Tracheal epithelial cell (primary cell): ENCODE data around the gene ZNF253. TPM values are rescaled to one million over a fixed set of nuclear protein-coding genes. Genes with fewer than 3 reads are reported as not detected.

Source experiments
- total RNA-seq: library from RNA; depleted of rRNA; stranded (reverse); fragments of >200 nt; gene quantifications from 2 replicates; pipeline ENCODE4 v1.2.1, GENCODE V29; 2014

The ZNF253 gene
- 2.9 and 4.5 TPM in 2 replicates for total RNA-seq

GRCh38 chr19:19865750-19866610 is at the start of gene ZNF253:
ZNF253 (plus strand) TSS chr19:19865882; CDS start chr19:19865997, 115 bp downstream.

GRCh38 chr19:19821366-19821951 is 44.2 kb upstream of the ZNF253 start, which contains the start of gene ZNF506:
ZNF506 (minus strand) TSS chr19:19821750; CDS start chr19:19821603, 147 bp downstream.

DNA sequence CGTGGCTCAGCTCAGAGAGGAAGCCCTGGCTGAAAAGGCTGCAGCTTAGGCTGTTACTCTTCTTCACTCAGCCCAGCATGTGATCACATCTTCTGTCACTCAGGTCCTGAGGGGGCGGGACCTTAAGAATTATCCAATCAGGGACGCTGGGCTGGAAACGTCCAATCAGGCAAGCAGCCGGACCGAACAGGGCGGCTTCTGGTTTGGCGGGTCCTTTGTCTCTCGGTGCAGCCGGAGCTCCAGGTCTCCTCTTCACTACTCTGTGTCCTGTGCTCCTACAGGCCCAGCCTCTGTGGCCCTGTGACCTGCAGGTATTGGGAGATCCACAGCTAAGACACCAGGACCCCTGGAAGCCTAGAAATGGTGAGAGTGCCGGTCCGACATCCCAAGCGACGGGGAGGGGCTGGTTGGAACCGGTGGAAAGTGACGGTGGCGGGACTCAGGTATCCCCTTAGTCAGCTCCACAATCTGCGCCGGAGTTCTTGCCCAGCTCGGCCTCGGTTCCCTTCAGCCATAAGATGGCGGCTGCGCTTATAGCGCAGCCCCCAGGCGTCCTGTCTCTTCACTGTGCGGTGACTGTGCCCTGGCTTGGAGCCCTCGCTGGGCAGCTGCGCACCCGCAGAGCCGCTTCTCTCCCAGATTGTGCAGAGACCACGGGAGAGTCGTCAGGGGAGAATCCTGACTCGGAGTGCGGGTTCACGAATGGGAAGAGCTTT is 35.2 kb downstream of the ZNF253 start, which contains the start of gene ZNF93:
Gene ZNF93, plus strand, starts transcription at position 218 of the 716 bp plus-strand sequence. Its CDS starts 143 bp downstream, at position 361.

Other genes with a start within 250 kb of the ZNF253 start
- 0.21 and 0.96 TPM in 2 replicates for gene PBX4, start 247.2 kb upstream of the ZNF253 start, total RNA-seq
- 4.9 and 6.3 TPM in 2 replicates for gene LPAR2, start 237.7 kb upstream of the ZNF253 start, total RNA-seq
- 6.0 and 6.6 TPM in 2 replicates for gene GMIP, start 222.2 kb upstream of the ZNF253 start, total RNA-seq
- gene ATP13A1, start 202.2 kb upstream of the ZNF253 start, total RNA-seq: 112 and 135 TPM in 2 replicates
- 10.0 and 10.8 TPM in 2 replicates for gene ZNF101, start 197.0 kb upstream of the ZNF253 start, total RNA-seq
- 4.1 and 4.5 TPM in 2 replicates for gene ZNF14, start 132.8 kb upstream of the ZNF253 start, total RNA-seq
- gene ZNF506, start 44.1 kb upstream of the ZNF253 start, total RNA-seq: 9.6 and 11.1 TPM in 2 replicates
- 2.1 and 7.5 TPM in 2 replicates for gene ZNF93, start 35.1 kb downstream of the ZNF253 start, total RNA-seq
- gene ZNF682, start 173.6 kb downstream of the ZNF253 start, total RNA-seq: 0.48 and 3.0 TPM in 2 replicates
- gene ZNF90, start 212.1 kb downstream of the ZNF253 start, total RNA-seq: 1.2 and 3.0 TPM in 2 replicates